A549 (cell line): ENCODE measurements around the gene ITGAL. TPM values are rescaled to one million over a fixed set of nuclear protein-coding genes. Genes with fewer than 3 reads are reported as not detected.
"Not testable (repeated sequence)": the region's sequence is repeated elsewhere in the genome, so short reads cannot be mapped to it uniquely, and the experiment has no call there.

Source experiments
- ATAC-seq, 2 experiments: fragments of 200-7000 bp in 1 of 2; fragments of >200 bp in 1 of 2; cut with Nextera tagmentation in 1 of 2; cut with Tn5 transposase in 1 of 2; 3 replicates each; pipeline versions ENCODE4 v1.8.0 to v1.9.1; 2018 to 2020; ENCODE audit warnings: mild to moderate bottlenecking in 1 of 2, moderate library complexity in 1 of 2
- CTCF ChIA-PET: fragments of 300-600 bp; sonication (Branson Sonifier 250); formaldehyde crosslinking; extraction: SDS; loops from one replicate; lab custom pipeline; 2021; ENCODE audit warnings: antibody characterized with exemption, inconsistent platforms; lab: Yijun Ruan, JAX
- POLR2A ChIA-PET: fragments of 350-600 bp; formaldehyde crosslinking; extraction: SDS; loops from one replicate; lab custom pipeline; 2021; ENCODE audit warnings: antibody characterized with exemption, inconsistent platforms; lab: Yijun Ruan, JAX
- DNase-seq, 2 experiments: peaks; one replicate each; pipeline versions ENCODE4 v3.0.0 to v3.0.0-alpha.2; 2011 to 2016; ENCODE audit warnings: low read depth in 1 of 2, low spot score in 1 of 2
- FAIRE-seq: peaks from 2 replicates; lab custom pipeline; 2011; peaks lifted over from hg19 to GRCh38; lab: Jason Lieb, UNC
- H3K27ac ChIP-seq, 2 experiments: fragments of >200 bp; sonication (Bioruptor Twin); formaldehyde crosslinking; 3 replicates each; pipeline ENCODE4 v1.5.1; 2016 to 2017
- H3K4me1 ChIP-seq: fragments of >200 bp; sonication (Bioruptor Twin); formaldehyde crosslinking; 3 replicates; pipeline ENCODE4 v1.6.1; 2016
- H3K4me2 ChIP-seq: fragments of >200 bp; sonication (Bioruptor Twin); formaldehyde crosslinking; 3 replicates; pipeline ENCODE4 v1.6.1; 2016
- H3K4me3 ChIP-seq: fragments of >200 bp; sonication (Bioruptor Twin); formaldehyde crosslinking; 3 replicates; pipeline ENCODE4 v1.5.1; 2016
- H3K9me3 ChIP-seq: fragments of >200 bp; sonication (Bioruptor Twin); formaldehyde crosslinking; 3 replicates; pipeline ENCODE4 v1.6.1; 2016
- E2F6 ChIP-seq: IDR thresholded peaks from 2 replicates; pipeline ENCODE4 v1.6.1; 2012; ENCODE audit warnings: low read depth, borderline replicate concordance
- FOSL2 ChIP-seq, 2 experiments: fragments of 450-650 bp in 1 of 2; fragments of >200 bp in 1 of 2; sonication (Bioruptor Twin) in 1 of 2; formaldehyde crosslinking; IDR thresholded peaks; 2 replicates each; pipeline versions ENCODE4 v1.5.0 to v1.6.1; 2016 to 2020; ENCODE audit warnings: mild to moderate bottlenecking in 1 of 2, moderate library complexity in 1 of 2
- HES2 ChIP-seq: fragments of >200 bp; sonication (Bioruptor Twin); formaldehyde crosslinking; IDR thresholded peaks from 2 replicates; pipeline ENCODE4 v1.6.1; 2016
- HMGXB4 ChIP-seq: fragments of 250-450 bp; sonication (Bioruptor Pico); IDR thresholded peaks from 2 replicates; pipeline ENCODE4 v1.5.0; 2021; ENCODE audit warnings: mild to moderate bottlenecking, moderate library complexity, borderline replicate concordance
- HOXA7 ChIP-seq: fragments of 250-450 bp; sonication (Bioruptor Pico); IDR thresholded peaks from 2 replicates; pipeline ENCODE4 v1.5.0; 2020; ENCODE audit warnings: mild to moderate bottlenecking, moderate library complexity
- JUN ChIP-seq, 2 experiments: fragments of >200 bp; sonication (Bioruptor Twin); formaldehyde crosslinking; IDR thresholded peaks; 2 replicates in 1 of 2; 3 replicates in 1 of 2; pipeline ENCODE4 v1.6.1; 2016 to 2017
- KDM1A ChIP-seq: fragments of 200-600 bp; sonication (generic); IDR thresholded peaks from 2 replicates; pipeline ENCODE4 v1.6.1; 2016; ENCODE audit warnings: low read depth, mild to moderate bottlenecking
- NR3C1 ChIP-seq: fragments of >200 bp; sonication (Bioruptor Twin); formaldehyde crosslinking; IDR thresholded peaks from 3 replicates; pipeline ENCODE4 v1.6.1; 2017
- RAD21 ChIP-seq, 2 experiments: fragments of >200 bp in 1 of 2; sonication (Bioruptor Twin) in 1 of 2; formaldehyde crosslinking in 1 of 2; IDR thresholded peaks in 1 of 2; conservative IDR thresholded peaks in 1 of 2; 2 replicates in 1 of 2; 3 replicates in 1 of 2; pipeline ENCODE4 v1.6.1; 2012 to 2018; ENCODE audit warnings: inconsistent platforms in 1 of 2
- RARB ChIP-seq: fragments of 250-450 bp; sonication (Bioruptor Pico); IDR thresholded peaks from 2 replicates; pipeline ENCODE4 v1.8.0; 2021; ENCODE audit warnings: mild to moderate bottlenecking, moderate library complexity
- SMC3 ChIP-seq: fragments of >200 bp; sonication (Bioruptor Twin); formaldehyde crosslinking; IDR thresholded peaks from 3 replicates; pipeline ENCODE4 v1.6.1; 2018; ENCODE audit warnings: inconsistent platforms
- USF2 ChIP-seq: fragments of 450-650 bp; IDR thresholded peaks from 2 replicates; pipeline ENCODE4 v1.6.1; 2014; ENCODE audit warnings: antibody characterized with exemption
- WGBS: methylation state at CpG from one replicate; pipeline ENCODE4 v1.1.6; 2017; ENCODE audit errors: missing lambda C conversion rate; 5-methylcytosine and 5-hydroxymethylcytosine counted together
- polyA plus RNA-seq, 4 experiments: library from polyadenylated mRNA; depleted of rRNA in 3 of 4; stranded (reverse); fragments of >200 nt; fragmentation: RNase III in 1 of 4; extraction: RNeasy Plus Mini Kit Qiagen cat#74134 plus additional on column Dnase treatment in 1 of 4; gene quantifications; 2 replicates in 3 of 4; 3 replicates in 1 of 4; pipeline ENCODE4 v1.2.3, GENCODE V29; 2011 to 2017
- TF ChIP-seq, protein P1 (sequence below): IDR thresholded peaks from 2 replicates; pipeline ENCODE4 v1.6.1; 2012

ITGAL gene
- polyA plus RNA-seq, 2 of the 4 experiments (the other 2 are of a cell fraction), result 0.17 to 0.94 TPM

DNA sequence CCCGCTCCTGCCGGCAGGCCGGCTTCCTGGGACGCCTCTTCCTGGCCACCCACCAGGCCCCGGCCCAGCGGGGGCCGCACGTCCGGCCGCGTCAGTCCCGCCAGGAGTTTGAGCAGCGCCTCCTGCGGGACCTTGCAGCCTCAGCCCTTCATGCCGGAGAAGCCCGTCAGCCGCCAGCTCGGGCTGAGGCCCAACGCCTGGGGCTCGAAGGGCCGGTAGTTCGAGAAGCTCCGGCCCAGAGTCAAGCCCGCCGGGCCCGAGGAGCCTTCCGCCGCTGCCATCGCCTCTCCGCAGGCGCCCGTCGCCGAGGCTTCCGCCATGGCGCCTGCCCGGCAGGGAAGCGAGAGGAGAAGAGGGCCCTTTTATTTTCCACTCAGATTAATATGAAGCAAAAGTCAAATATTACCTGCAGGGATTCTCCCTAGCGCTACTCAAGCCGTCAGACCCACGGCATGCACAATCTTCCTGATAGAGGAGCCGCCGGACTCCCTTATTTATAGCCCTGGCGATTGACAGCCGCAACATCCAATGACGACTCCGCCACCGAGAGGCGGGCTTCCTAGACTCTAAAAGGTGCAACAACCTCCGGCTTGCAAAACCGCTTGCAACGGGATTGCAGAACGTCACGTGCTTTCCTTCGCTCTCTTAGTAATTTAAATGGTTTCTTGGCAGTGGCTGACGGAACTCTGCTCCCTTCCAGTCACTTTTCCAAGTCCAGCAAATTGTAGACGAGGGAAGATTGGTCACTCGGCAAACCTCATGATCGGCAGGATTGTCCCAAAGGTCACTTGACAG lies 26.9 kb upstream of the ITGAL start, which contains the start of gene SEPHS2 (continued):
- TF ChIP-seq E2F6 (peak; percentile 74), HMGXB4 (CRISPR knock-in tag) (no peak; the same call in 1 of the 2 replicates)

- Histone ChIP-seq H3K4me3 (peak overlapping the region; percentile 84), H3K9me3 (no peaks in the 10 kb centered on the region), H3K4me2 (peak overlapping the region; percentile 83), H3K4me1 (peaks cover 19% of the 10 kb centered on the region), H3K27ac (peak overlapping the region; percentile 91 to 99)
- TF ChIP-seq RAD21 (conservative IDR thresholded peaks at IDR 0.05 in 1 of 2, IDR thresholded peaks at IDR 0.05 in 1 of 2), result no peak
- TF ChIP-seq HES2, result 0 out of 2 replicates have a peak, but pooled peaks have one; percentile 6
- 0 out of 2 replicates have a peak, but pooled peaks have one; percentile 4 for TF ChIP-seq USF2
- no peak for FAIRE-seq
- DNase-seq, result no peak
- POLR2A ChIA-PET, result interaction anchor here (0.6 to 2.5 kb wide), 5 partner anchors 15 to 188 kb away, joined by 3 to 11 read pairs (median 3); partner anchors contain the start of genes DCTPP1 and ZNF764
- WGBS, result 74% methylated on average over 10 of the region's 10 CpGs
- CTCF ChIA-PET, result interaction anchor here (1.3 to 6.7 kb wide), 4 partner anchors 15 to 183 kb away, joined by 5 to 36 read pairs (median 6); partner anchors contain the start of gene DCTPP1
- no peak for ATAC-seq
Observed at GRCh38 chr16:30446203-30446595, 26.3 kb upstream of the ITGAL start.

- Histone ChIP-seq H3K4me2 (peak overlapping the region; percentile 51), H3K4me3 (no peak overlapping the region), H3K4me1 (peaks cover 19% of the 10 kb centered on the region), H3K27ac (no peak overlapping the region), H3K9me3 (no peaks in the 10 kb centered on the region)
- CTCF ChIA-PET, result interaction anchor here (1.0 to 6.7 kb wide), 6 partner anchors 17 to 181 kb away, joined by 4 to 36 read pairs (median 14); partner anchors contain the start of genes DCTPP1 and ZNF747
- FAIRE-seq (no peak), DNase-seq (no peak), ATAC-seq (no peak)
- TF ChIP-seq SMC3 (no peak), KDM1A (no peak), FOSL2 (IDR thresholded peaks at IDR 0.05) (no peak), FOSL2 (CRISPR knock-in tag; IDR thresholded peaks at IDR 0.05) (no peak), HOXA7 (CRISPR knock-in tag) (no peak)
- TF ChIP-seq, protein P1, sequence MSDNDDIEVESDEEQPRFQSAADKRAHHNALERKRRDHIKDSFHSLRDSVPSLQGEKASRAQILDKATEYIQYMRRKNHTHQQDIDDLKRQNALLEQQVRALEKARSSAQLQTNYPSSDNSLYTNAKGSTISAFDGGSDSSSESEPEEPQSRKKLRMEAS, result no peak
- POLR2A ChIA-PET, result interaction anchor here (1.6 kb wide), 1 partner anchor 111 kb away, joined by 3 read pairs; the partner anchor contains the start of gene ZNF764
- WGBS, result 61% methylated on average over 12 of the region's 12 CpGs
Observed at GRCh38 chr16:30447512-30448226, 24.9 kb upstream of the ITGAL start.

DNA sequence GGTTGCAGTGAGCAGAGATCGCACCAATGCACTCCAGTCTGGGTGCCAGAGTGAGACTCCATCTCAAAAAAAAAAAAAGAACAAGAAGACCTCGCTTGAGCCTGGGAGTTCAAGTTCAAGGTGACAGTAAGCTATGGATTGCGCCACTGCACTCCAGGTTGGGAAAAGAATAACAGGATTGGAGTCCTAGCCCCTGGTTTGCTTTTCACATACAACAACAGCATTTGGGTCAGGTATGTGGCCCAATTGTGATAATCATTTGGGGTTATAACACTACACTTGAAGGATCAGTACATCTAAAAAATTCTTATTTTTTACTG lies 23.5 kb upstream of the ITGAL start:
- Histone ChIP-seq H3K27ac (no peak overlapping the region), H3K4me2 (no peak overlapping the region), H3K4me1 (peaks cover 18% of the 10 kb centered on the region), H3K4me3 (no peak overlapping the region)
- no peak for FAIRE-seq
- WGBS, result 74% methylated on average over 3 of the region's 3 CpGs
- CTCF ChIA-PET, result interaction anchor here (0.6 to 6.7 kb wide), 43 partner anchors 8 to 358 kb away, joined by 3 to 36 read pairs (median 4); partner anchors contain the start of genes DCTPP1 and ZNF747
- TF ChIP-seq RARB (no peak), NR3C1 (no peak), JUN (IDR thresholded peaks at IDR 0.05) (no peak)
- TF ChIP-seq, all 56 proteins: peak for 0
- H3K9me3 ChIP-seq, result no peaks in the 10 kb centered on the region
- DNase-seq, result no peak
- POLR2A ChIA-PET, result interaction anchor here (0.7 kb wide), 1 partner anchor 201 kb away, joined by 3 read pairs; no protein-coding TSS in a partner anchor
- no peak for ATAC-seq

GRCh38 chr16:30452709-30453580 lies 19.6 kb upstream of the ITGAL start:
- POLR2A ChIA-PET, DNase-seq, H3K27ac ChIP-seq, H3K4me1 ChIP-seq, H3K9me3 ChIP-seq, H3K4me3 ChIP-seq, FAIRE-seq, ATAC-seq, H3K4me2 ChIP-seq: not testable (repeated sequence)
- WGBS, result 65% methylated on average over 20 of the region's 20 CpGs
- CTCF ChIA-PET, result interaction anchor here (0.6 to 2.5 kb wide), 4 partner anchors 16 to 176 kb away, joined by 3 to 9 read pairs (median 4); partner anchors contain the start of gene DCTPP1
